ENCODE measurements around the gene MTHFSD. TPM values are rescaled to one million over a fixed set of nuclear protein-coding genes. Genes with fewer than 3 reads are reported as not detected.
A peak's percentile ranks its signal among the peaks of the same experiment; 100 is the strongest.

MTHFSD gene
- total RNA-seq, 1 donor from 2014 or later, result 16.1 TPM

- no peak for DNase-seq
These were observed 14.8 kb upstream of the MTHFSD start for GRCh38 chr16:86569701-86570447.

- no peak for DNase-seq
These were observed 13.9 kb upstream of the MTHFSD start for GRCh38 chr16:86568677-86569623.

GRCh38 chr16:86567701-86568581 lies 12.9 kb upstream of the MTHFSD start:
- no peak for DNase-seq

- no peak for DNase-seq
These were observed 12.1 kb upstream of the MTHFSD start for GRCh38 chr16:86566966-86567700.

- peak; percentile 80 for DNase-seq
These were observed 11.5 kb upstream of the MTHFSD start, which contains the start of gene FOXC2 for GRCh38 chr16:86566601-86566965. Gene FOXC2, plus strand, starts transcription at chr16:86566829. Its CDS starts 507 bp downstream, at chr16:86567336.

- DNase-seq, result no peak
These were observed 10.8 kb upstream of the MTHFSD start for GRCh38 chr16:86565644-86566511.

GRCh38 chr16:86565181-86565631 lies 10.2 kb upstream of the MTHFSD start:
- no peak for DNase-seq

GRCh38 chr16:86563469-86564345 lies 8.7 kb upstream of the MTHFSD start:
- DNase-seq, result peak; percentile 93

GRCh38 chr16:86562356-86562755 lies 7.3 kb upstream of the MTHFSD start:
- no peak for DNase-seq

GRCh38 chr16:86559802-86560305 lies 4.8 kb upstream of the MTHFSD start:
- no peak for DNase-seq

GRCh38 chr16:86558355-86559193 lies 3.5 kb upstream of the MTHFSD start:
- DNase-seq, result no peak

- DNase-seq, result no peak
These were observed 2.6 kb upstream of the MTHFSD start for GRCh38 chr16:86557587-86557986.

GRCh38 chr16:86556576-86556975 lies 1.5 kb upstream of the MTHFSD start:
- no peak for DNase-seq

GRCh38 chr16:86555704-86556075 lies 655 bp upstream of the MTHFSD start:
- no peak for DNase-seq

GRCh38 chr16:86554599-86554916 lies 477 bp downstream of the MTHFSD start:
- DNase-seq, result no peak

GRCh38 chr16:86553356-86553755 lies 1.7 kb downstream of the MTHFSD start:
- no peak for DNase-seq

- DNase-seq, result no peak
These were observed 4.8 kb downstream of the MTHFSD start for GRCh38 chr16:86550281-86550680.

GRCh38 chr16:86549893-86550190 lies 5.2 kb downstream of the MTHFSD start:
- no peak for DNase-seq

All from skin of body (tissue), 2 donors.